Measurements from ENCODE around the gene SSUH2.

DNA sequence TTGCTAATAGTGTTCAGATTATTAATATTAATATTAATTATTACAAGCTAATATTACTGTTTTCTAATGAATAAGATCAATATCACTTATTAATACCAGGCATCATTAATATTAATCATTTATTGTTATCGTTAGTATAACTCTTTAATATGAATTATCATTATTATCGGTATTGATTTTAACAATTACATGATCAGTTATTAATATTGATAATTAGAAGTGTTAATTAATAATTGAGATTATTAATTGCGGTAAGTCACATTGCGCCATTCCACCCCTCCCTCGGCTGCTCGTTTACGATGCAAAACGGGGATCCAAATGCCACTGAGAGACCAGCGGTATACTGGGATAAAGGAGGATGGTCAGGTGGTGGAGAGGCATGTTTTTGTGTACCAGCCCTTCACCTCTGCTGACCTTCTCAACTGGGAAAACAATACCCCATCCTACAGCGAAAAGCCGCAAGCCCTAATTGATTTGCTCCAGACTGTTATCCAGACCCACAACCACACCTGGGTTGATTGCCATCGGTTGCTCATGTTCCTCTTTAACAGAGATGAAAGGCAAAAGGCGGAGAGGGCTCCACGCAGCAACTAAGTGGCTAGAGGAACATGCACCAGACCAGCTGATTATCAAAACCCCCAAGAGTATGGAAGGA, 28.6 kb upstream of the SSUH2 start:
- TF ChIP-seq, protein P1, sequence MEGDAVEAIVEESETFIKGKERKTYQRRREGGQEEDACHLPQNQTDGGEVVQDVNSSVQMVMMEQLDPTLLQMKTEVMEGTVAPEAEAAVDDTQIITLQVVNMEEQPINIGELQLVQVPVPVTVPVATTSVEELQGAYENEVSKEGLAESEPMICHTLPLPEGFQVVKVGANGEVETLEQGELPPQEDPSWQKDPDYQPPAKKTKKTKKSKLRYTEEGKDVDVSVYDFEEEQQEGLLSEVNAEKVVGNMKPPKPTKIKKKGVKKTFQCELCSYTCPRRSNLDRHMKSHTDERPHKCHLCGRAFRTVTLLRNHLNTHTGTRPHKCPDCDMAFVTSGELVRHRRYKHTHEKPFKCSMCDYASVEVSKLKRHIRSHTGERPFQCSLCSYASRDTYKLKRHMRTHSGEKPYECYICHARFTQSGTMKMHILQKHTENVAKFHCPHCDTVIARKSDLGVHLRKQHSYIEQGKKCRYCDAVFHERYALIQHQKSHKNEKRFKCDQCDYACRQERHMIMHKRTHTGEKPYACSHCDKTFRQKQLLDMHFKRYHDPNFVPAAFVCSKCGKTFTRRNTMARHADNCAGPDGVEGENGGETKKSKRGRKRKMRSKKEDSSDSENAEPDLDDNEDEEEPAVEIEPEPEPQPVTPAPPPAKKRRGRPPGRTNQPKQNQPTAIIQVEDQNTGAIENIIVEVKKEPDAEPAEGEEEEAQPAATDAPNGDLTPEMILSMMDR (IDR thresholded peaks at IDR 0.05; ENCODE audit: insufficient read depth, low read length, poor library complexity, severe bottlenecking): no peak
- no peak for TF ChIP-seq EZH2phosphoT487 (conservative IDR thresholded peaks at IDR 0.05; ENCODE audit: low read length)

Data from SU-DHL-6 (cell line).